BE2C (cell line): ENCODE results near the gene NOVA1.

Source experiments
- DNase-seq: peaks from one replicate; pipeline ENCODE4 v3.0.0-alpha.2; 2020
- H3K27me3 ChIP-seq: fragments of 250-450 bp; sonication (Bioruptor Pico); 2 replicates; pipeline ENCODE4 v1.5.1; 2020; ENCODE audit warnings: mild to moderate bottlenecking
- H3K36me3 ChIP-seq: fragments of 250-450 bp; sonication (Bioruptor Pico); 2 replicates; pipeline ENCODE4 v1.5.1; 2020; ENCODE audit warnings: mild to moderate bottlenecking
- H3K4me1 ChIP-seq: fragments of 250-450 bp; sonication (Bioruptor Pico); 2 replicates; pipeline ENCODE4 v1.5.1; 2020
- H3K4me3 ChIP-seq: 2 replicates; pipeline ENCODE4 v1.5.1; 2011; ENCODE audit warnings: low read depth, low read length
- H3K9me3 ChIP-seq: fragments of 250-450 bp; sonication (Bioruptor Pico); 2 replicates; pipeline ENCODE4 v1.5.1; 2020
- TF ChIP-seq, protein P1 (sequence below): IDR thresholded peaks from 2 replicates; pipeline ENCODE4 v1.5.1; 2012; ENCODE audit warnings: mild to moderate bottlenecking, low read depth, low read length

Gene NOVA1

DNA sequence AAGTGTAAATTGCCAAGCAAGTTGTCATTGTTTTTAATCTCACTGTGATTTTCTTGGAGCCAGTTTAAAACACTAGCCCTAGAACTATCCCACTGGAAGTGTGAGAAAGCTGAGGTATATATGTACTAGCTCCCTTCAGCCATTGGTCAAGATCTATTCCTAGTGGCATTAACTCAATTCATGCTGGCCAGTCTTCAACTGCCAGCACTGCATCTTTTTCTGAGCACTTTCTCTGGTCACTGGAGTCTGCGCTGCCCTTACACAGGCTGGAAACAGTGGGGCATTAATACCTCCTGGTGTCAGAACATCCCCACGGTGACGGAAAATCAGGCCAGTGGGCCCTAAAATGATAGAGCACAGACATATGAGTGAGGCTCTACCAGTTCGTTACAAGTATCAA, 4.0 kb upstream of the NOVA1 start:
- no peak for DNase-seq
- no peaks in the 10 kb centered on the region for H3K36me3 ChIP-seq
- TF ChIP-seq, protein P1, sequence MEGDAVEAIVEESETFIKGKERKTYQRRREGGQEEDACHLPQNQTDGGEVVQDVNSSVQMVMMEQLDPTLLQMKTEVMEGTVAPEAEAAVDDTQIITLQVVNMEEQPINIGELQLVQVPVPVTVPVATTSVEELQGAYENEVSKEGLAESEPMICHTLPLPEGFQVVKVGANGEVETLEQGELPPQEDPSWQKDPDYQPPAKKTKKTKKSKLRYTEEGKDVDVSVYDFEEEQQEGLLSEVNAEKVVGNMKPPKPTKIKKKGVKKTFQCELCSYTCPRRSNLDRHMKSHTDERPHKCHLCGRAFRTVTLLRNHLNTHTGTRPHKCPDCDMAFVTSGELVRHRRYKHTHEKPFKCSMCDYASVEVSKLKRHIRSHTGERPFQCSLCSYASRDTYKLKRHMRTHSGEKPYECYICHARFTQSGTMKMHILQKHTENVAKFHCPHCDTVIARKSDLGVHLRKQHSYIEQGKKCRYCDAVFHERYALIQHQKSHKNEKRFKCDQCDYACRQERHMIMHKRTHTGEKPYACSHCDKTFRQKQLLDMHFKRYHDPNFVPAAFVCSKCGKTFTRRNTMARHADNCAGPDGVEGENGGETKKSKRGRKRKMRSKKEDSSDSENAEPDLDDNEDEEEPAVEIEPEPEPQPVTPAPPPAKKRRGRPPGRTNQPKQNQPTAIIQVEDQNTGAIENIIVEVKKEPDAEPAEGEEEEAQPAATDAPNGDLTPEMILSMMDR, result no peak

DNA sequence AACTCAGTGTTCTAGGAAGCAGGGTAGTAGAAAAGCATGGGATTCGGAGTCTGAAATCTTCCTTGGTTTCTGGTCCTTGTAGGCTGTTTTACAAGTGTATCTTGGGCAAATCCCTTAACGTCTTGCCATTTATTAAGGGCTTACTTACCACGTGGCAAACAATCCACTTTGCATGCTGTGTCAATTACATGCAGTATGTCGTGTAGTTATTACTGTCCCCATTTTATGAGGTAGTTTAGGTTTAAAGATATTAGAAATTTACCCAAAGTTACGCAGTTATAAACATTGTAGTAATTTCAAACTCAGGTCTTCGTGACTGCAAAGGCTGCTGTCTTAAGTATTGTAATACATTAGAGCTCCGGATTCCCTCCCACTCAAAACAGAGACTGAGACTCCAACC, 1.5 kb upstream of the NOVA1 start:
- Histone ChIP-seq H3K36me3 (no peaks in the 10 kb centered on the region), H3K9me3 (no peaks in the 10 kb centered on the region), H3K4me3 (peak overlapping the region; percentile 85), H3K4me1 (no peaks in the 10 kb centered on the region), H3K27me3 (peaks cover 18% of the 10 kb centered on the region)
- TF ChIP-seq, protein P1, result no peak
- DNase-seq, result no peak

More for the DNA sequence above, 4.0 kb upstream of the NOVA1 start:
- no peaks in the 10 kb centered on the region for H3K4me1 ChIP-seq
- H3K4me3 ChIP-seq, result no peak overlapping the region
- no peaks in the 10 kb centered on the region for H3K9me3 ChIP-seq
- peaks cover 18% of the 10 kb centered on the region for H3K27me3 ChIP-seq

DNA sequence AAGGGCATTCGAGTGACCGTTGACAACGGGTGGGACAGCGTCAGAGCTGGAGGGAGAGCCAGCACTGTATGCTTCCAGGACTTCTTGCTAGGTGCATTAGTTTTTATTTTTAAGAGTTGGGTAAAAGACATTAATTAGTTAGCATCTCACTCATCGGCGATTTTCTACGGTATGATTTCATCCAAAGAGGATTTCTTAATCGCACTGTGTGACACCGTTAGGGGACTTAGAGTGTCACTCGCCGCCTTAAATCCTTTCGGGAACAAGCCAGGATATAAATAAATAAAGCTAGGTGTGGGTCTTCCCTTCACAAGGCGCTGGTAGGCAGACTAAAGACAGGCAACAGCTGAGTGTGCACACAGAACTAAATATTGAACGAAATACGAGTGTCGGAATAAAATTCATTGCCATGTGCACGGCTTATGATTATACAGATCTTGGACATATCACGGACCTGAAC, 869 bp upstream of the NOVA1 start:
- Histone ChIP-seq H3K4me3 (peak overlapping the region; percentile 85), H3K4me1 (no peaks in the 10 kb centered on the region), H3K9me3 (no peaks in the 10 kb centered on the region), H3K36me3 (no peaks in the 10 kb centered on the region), H3K27me3 (peaks cover 18% of the 10 kb centered on the region)
- TF ChIP-seq, protein P1, result no peak
- peak; percentile 5 for DNase-seq

DNA sequence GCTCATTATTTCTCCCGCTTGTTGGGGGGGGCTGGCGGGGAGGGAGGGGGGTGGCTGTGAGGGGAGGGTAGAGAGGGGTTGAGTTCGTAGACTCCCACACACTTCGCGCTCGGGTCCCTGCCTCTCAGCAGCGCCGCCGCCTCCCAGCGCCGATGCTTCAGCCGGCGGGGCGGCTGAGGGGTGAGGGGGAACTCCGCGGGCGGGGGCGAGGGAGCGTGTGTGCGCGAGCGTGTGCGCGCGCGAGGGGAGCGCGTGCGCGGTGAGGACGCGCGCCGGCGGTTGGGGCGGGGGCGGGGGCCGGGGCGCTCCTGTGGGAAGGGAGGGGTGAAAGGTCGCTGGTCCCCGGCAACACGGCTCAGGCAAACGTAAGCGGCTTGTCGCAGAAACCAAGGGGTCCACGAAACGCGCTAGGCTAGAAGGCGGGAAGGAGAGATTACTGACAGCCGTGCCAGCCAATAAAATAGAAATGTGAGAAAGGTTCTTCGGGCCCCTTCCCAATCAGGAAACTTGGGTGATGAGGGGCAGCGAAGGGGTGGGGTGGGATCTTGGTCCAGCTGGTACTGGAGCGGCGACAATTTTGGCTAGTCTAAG, 343 bp upstream of the NOVA1 start:
- H3K4me1 ChIP-seq, result no peaks in the 10 kb centered on the region
- no peaks in the 10 kb centered on the region for H3K9me3 ChIP-seq
- no peaks in the 10 kb centered on the region for H3K36me3 ChIP-seq
- TF ChIP-seq, protein P1, result no peak
- DNase-seq, result peak; percentile 89
- peak overlapping the region; percentile 90 for H3K4me3 ChIP-seq
- H3K27me3 ChIP-seq, result peaks cover 18% of the 10 kb centered on the region

DNA sequence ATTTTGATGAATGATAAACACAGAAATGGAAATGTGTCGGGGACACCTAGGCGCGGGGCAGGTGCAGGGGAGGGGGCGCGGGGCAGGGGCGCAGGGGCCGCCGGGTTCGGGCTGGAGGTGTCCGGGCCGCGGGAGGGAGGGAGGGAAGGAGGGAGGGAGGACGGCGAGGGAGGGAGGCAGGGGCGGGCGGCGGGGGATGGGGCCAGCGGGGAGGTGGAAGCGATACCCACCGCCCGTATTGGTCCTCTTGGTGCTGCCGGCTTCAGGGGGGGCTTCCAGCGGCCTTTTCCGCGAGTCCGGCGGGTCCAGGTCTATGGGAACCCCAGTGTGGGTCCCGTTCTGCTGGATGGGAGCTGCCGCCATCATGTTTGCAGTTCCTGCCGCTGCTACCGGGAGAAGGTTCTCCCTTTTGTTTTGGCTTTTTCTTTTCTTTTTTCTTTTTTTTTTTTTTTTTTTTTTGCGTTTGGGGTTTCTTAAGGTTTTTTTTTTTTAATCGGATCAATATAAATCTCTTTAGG, 703 bp downstream of the NOVA1 start:
- Histone ChIP-seq H3K36me3 (no peaks in the 10 kb centered on the region), H3K9me3 (no peaks in the 10 kb centered on the region), H3K27me3 (peaks cover 18% of the 10 kb centered on the region), H3K4me1 (no peaks in the 10 kb centered on the region), H3K4me3 (peak overlapping the region; percentile 90)
- TF ChIP-seq, protein P1, result no peak
- DNase-seq, result peak; percentile 47

DNA sequence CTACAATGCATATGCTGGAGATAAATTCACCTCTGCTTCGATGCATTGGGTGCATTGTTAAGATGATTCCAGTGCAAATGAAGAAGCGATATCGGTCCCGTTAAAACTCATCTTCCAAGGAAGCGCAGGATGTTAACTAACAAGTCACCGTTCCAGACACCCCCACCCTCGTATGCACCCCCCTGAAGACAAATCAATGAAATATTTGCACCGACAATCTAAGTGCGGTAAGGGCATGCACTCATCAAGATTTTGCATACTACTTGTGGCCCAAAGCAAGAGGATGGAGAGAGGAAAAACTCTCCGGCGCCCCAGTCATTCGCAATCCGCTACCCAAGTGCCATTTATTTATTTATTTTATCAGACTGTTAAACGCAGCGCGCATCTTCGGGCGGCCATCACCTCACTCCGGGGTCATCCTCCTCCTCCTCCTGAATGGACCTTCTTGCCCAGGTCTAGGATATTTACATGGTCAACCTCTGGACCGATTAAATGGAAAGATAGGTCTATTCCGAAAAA, 1.2 kb downstream of the NOVA1 start:
- Histone ChIP-seq H3K4me3 (peak overlapping the region; percentile 90), H3K27me3 (peaks cover 18% of the 10 kb centered on the region), H3K9me3 (no peaks in the 10 kb centered on the region), H3K4me1 (no peaks in the 10 kb centered on the region), H3K36me3 (no peaks in the 10 kb centered on the region)
- peak; percentile 17 for DNase-seq
- TF ChIP-seq, protein P1, result no peak
